Karpas-422 (cell line): Measurements from ENCODE around the gene USP12. TPM values are rescaled to one million over a fixed set of nuclear protein-coding genes. Genes with fewer than 3 reads are reported as not detected.
"Not testable (repeated sequence)": the region's sequence is repeated elsewhere in the genome, so short reads cannot be mapped to it uniquely, and the experiment has no call there.

Experiments
- DNase-seq: peaks from one replicate; pipeline ENCODE4 v3.0.0-alpha.2; 2015
- H2AFZ ChIP-seq: fragments of 200-600 bp; sonication (generic); 2 replicates; pipeline ENCODE4 v1.6.1; 2014; ENCODE audit warnings: antibody characterized with exemption, low read length, mixed read lengths
- H3K27ac ChIP-seq: fragments of 200-600 bp; sonication (generic); 2 replicates; pipeline ENCODE4 v1.5.1; 2014; ENCODE audit warnings: mild to moderate bottlenecking, low read length, moderate library complexity
- H3K27me3 ChIP-seq: fragments of 200-600 bp; sonication (generic); 2 replicates; pipeline ENCODE4 v1.6.1; 2014; ENCODE audit warnings: low read length, mixed read lengths
- H3K36me3 ChIP-seq: fragments of 200-600 bp; sonication (generic); 2 replicates; pipeline ENCODE4 v1.6.1; 2014; ENCODE audit warnings: low read length, mixed read lengths; ENCODE audit not compliant: insufficient read depth
- H3K4me1 ChIP-seq: fragments of 200-600 bp; sonication (generic); 2 replicates; pipeline ENCODE4 v1.6.1; 2014; ENCODE audit warnings: mild to moderate bottlenecking, low read length, mixed read lengths
- H3K4me2 ChIP-seq: fragments of 200-600 bp; sonication (generic); 2 replicates; pipeline ENCODE4 v1.6.1; 2014; ENCODE audit warnings: low read length, low read depth, mild to moderate bottlenecking; ENCODE audit not compliant: poor library complexity, severe bottlenecking
- H3K4me3 ChIP-seq: fragments of 200-600 bp; sonication (generic); 2 replicates; pipeline ENCODE4 v1.5.1; 2014; ENCODE audit warnings: mild to moderate bottlenecking, antibody characterized with exemption, low read length, mixed read lengths
- H3K79me2 ChIP-seq: fragments of 200-600 bp; sonication (generic); 2 replicates; pipeline ENCODE4 v1.6.1; 2014; ENCODE audit warnings: mild to moderate bottlenecking, low read length, mixed read lengths
- H3K9ac ChIP-seq: fragments of 200-600 bp; sonication (generic); 2 replicates; pipeline ENCODE4 v1.6.0; 2014; ENCODE audit warnings: low read length
- H3K9me2 ChIP-seq: fragments of 200-600 bp; sonication (generic), shearing (Covaris generic); replicated peaks from 2 replicates; pipeline ENCODE4 v1.6.0; 2014; ENCODE audit warnings: mild to moderate bottlenecking, low read length, moderate library complexity; ENCODE audit not compliant: insufficient read depth
- H3K9me3 ChIP-seq: fragments of 300-700, 200-600 bp; sonication (generic); 2 replicates; pipeline ENCODE4 v1.6.1; 2014; ENCODE audit warnings: low read length, mixed read lengths
- H4K20me1 ChIP-seq: fragments of 200-600 bp; sonication (generic); 2 replicates; pipeline ENCODE4 v1.6.1; 2014; ENCODE audit warnings: mild to moderate bottlenecking, antibody characterized with exemption, low read length, low read depth; ENCODE audit not compliant: insufficient read depth
- total RNA-seq: library from RNA; depleted of rRNA; stranded (reverse); fragments of >200 nt; shearing (Covaris generic); gene quantifications from 2 replicates; pipeline ENCODE4 v1.2.3, GENCODE V29; 2014; ENCODE audit warnings: low replicate concordance; rRNA removed

The USP12 gene, protein sequence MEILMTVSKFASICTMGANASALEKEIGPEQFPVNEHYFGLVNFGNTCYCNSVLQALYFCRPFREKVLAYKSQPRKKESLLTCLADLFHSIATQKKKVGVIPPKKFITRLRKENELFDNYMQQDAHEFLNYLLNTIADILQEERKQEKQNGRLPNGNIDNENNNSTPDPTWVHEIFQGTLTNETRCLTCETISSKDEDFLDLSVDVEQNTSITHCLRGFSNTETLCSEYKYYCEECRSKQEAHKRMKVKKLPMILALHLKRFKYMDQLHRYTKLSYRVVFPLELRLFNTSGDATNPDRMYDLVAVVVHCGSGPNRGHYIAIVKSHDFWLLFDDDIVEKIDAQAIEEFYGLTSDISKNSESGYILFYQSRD
- total RNA-seq, result 3.1 and 7.2 TPM in 2 replicates

DNA sequence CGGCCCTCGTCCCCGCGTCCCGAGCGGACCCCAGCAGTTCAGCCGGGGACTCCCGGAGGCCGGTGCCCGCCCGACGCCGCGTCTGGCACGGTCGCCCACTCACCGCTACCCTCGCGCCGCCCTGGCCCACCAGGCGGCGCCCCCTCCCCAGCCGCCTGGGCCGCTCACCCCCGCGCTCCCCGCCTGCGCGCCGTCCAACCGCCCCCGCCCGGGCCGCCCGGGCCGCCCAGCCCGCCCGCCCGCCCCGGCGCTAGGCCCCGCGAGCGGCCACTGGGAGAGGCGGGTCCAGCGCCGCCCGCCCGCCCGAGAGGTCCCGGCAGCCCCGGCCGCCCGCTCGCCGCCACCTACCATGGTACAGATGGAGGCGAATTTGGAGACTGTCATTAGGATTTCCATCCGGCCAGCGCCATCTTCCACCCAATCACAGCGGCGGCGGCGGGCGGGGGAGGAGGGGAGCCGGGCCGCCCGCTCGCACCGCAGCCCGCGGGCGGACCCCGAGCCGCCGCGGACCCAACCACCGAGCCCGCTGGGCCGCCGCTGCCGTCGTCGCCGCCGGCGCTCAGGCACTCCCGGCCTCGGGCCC, at the start of gene USP12:
Gene USP12 (minus strand): TSS at position 568 of the 583 bp plus-strand sequence. CDS start 172 bp downstream, at position 396.
- Histone ChIP-seq H3K9ac (peak within 1 kb of the TSS; percentile 72), H3K27me3 (peaks cover 5% of the 10 kb centered on the region; the same call in 1 of the 2 replicates), H3K27ac (peak within 1 kb of the TSS; percentile 53), H3K9me3 (no peaks in the 10 kb centered on the region), H3K4me2 (peak within 1 kb of the TSS; percentile 84), H3K4me3 (peak within 1 kb of the TSS; percentile 76), H3K4me1 (peaks cover 41% of the 10 kb centered on the region), H2AFZ (peak within 1 kb of the TSS; percentile 84), H4K20me1 (peaks cover 26% of the 10 kb centered on the region), H3K9me2 (no peaks in the 10 kb centered on the region), H3K79me2 (no peaks in the 10 kb centered on the region), H3K36me3 (no peaks in the 10 kb centered on the region)
- DNase-seq, result no peak

DNA sequence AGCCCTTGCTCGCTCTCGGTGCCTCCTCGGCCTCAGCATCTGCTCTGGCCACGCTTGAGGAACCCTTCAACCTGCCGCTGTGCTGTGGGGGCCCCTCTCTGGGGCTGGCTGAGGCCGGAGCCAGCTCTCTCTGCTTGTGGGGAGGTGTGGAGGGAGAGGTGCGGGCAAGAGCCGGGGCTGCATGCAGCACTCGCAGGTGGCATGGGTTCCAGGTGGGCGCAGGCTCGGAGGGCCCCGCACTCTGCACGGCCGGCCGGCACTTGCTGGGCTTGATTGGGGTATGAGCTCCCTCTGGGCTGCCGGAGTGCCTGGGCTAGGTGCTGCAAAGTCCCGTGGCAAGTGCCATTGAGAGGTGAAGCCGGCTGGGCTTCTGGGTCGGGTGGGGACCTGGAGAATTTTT, 48.0 kb upstream of the USP12 start:
- no peak overlapping the region for H3K9ac ChIP-seq
- H3K27ac ChIP-seq, result no peak overlapping the region

DNA sequence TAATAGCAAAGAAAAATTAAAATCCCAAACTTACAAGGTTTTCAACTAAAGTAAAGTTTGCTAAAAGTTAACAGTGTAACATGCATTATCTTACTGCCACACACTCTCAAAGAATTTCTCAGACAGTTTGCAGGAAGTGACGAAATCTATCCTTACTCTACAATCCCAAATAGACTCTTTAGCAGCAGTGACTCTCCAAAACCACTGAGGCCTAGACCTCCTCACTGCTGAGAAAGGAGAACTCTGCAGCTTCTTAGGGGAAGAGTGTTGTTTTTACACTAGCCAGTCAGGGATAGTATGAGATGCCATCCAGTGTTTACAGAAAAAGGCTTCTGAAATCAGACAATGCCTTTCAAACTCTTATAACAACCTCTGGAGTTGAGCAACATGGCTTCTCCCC, 47.2 kb upstream of the USP12 start:
- not testable (repeated sequence) for DNase-seq, H3K4me3 ChIP-seq, H3K4me2 ChIP-seq, H3K9me2 ChIP-seq, H2AFZ ChIP-seq, H3K36me3 ChIP-seq, H3K9ac ChIP-seq, H4K20me1 ChIP-seq, H3K9me3 ChIP-seq, H3K27ac ChIP-seq, H3K27me3 ChIP-seq, H3K79me2 ChIP-seq
- peaks cover 17% of the 10 kb centered on the region for H3K4me1 ChIP-seq

More for the DNA sequence above, 48.0 kb upstream of the USP12 start:
- Histone ChIP-seq H3K9me3 (no peaks in the 10 kb centered on the region), H3K36me3 (no peaks in the 10 kb centered on the region), H4K20me1 (no peaks in the 10 kb centered on the region), H3K79me2 (no peaks in the 10 kb centered on the region), H3K9me2 (no peaks in the 10 kb centered on the region), H3K4me3 (no peak overlapping the region), H3K4me1 (peaks cover 20% of the 10 kb centered on the region), H2AFZ (no peak overlapping the region), H3K4me2 (no peak overlapping the region), H3K27me3 (no peaks in the 10 kb centered on the region; the same call in 1 of the 2 replicates)
- DNase-seq, result no peak

DNA sequence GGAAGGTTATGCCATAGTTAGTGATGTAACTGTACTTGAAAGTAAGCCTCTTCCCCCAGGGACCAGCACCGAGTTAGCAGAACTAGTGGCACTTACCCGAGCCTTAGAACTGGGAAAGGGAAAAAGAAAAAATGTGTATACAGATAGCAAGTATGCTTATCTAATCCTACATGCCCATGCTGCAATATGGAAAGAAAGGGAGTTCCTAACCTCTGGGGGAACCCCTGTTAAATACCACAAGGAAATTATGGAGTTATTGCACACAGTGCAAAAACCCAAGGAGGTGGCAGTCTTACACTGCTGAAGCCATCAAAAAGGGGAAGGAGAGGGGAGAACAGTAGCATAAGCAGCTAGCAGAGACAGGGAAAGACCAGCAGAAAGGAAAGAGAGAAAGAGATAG, 46.2 kb upstream of the USP12 start:
- DNase-seq, H3K27me3 ChIP-seq, H2AFZ ChIP-seq, H3K27ac ChIP-seq, H4K20me1 ChIP-seq, H3K9ac ChIP-seq, H3K9me2 ChIP-seq, H3K4me3 ChIP-seq, H3K36me3 ChIP-seq, H3K9me3 ChIP-seq, H3K79me2 ChIP-seq, H3K4me2 ChIP-seq: not testable (repeated sequence)
- H3K4me1 ChIP-seq, result peaks cover 15% of the 10 kb centered on the region

DNA sequence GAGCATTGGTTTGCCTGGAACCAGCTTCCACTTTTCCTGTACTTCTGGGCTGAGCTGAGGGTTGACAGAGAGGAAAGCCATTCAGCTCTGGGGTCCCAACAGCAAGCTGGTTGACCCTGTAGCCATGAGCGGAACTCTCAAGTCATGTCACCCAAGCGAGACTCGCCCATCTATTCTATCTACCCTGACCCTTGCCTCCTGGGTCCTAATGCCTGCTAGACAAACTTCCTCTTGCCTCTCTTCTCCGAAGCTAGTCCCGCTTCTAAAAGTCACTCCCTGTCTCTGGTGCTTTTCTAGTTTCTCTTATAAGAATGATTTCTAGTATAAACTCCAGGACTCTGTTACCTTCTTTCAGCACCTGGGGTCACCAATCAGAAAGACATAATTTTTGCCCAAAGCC, 41.8 kb upstream of the USP12 start:
- not testable (repeated sequence) for H2AFZ ChIP-seq, H3K4me3 ChIP-seq, H3K79me2 ChIP-seq, H3K4me1 ChIP-seq, DNase-seq, H3K27ac ChIP-seq, H3K9me2 ChIP-seq, H3K9me3 ChIP-seq, H3K4me2 ChIP-seq, H3K36me3 ChIP-seq, H3K9ac ChIP-seq, H3K27me3 ChIP-seq, H4K20me1 ChIP-seq

DNA sequence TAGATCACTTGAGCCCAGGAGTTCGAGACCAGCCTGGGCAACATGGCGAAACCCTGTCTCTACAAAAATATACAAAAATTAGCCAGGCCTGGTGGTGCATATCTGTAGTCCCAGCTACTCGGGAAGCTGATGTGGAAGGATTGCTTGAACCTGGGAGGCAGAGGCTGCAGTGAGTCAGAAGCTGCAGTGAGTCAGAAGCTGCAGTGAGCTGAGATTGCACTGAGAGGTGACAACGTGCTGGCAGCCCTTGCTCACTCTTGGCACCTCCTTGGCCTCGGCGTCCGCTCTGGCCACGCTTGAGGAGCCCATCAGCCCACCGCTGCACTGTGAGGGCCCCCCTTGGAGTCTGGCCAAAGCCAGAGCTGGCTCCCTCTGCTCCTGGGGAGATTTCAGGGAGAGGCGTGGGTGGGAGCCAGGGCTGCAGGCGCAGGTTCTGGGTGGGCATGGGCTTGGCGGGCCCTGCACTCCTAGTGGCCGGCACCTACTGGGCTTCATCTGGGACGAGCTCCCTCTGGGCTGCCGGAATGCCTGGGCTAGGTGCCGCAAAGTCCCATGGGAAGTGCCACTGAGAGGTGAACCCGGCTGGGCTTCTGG, 40.3 kb upstream of the USP12 start:
- H2AFZ ChIP-seq, result no peak overlapping the region
- no peak overlapping the region for H3K9ac ChIP-seq
- H3K4me2 ChIP-seq, result no peak overlapping the region
- no peak for DNase-seq
- H3K36me3 ChIP-seq, result no peaks in the 10 kb centered on the region
- H3K4me1 ChIP-seq, result no peaks in the 10 kb centered on the region
- H3K9me2 ChIP-seq, result no peaks in the 10 kb centered on the region
- H3K9me3 ChIP-seq, result no peaks in the 10 kb centered on the region
- no peaks in the 10 kb centered on the region for H3K79me2 ChIP-seq
- no peak overlapping the region for H3K4me3 ChIP-seq
- H3K27ac ChIP-seq, result no peak overlapping the region
- H3K27me3 ChIP-seq, result no peaks in the 10 kb centered on the region
- H4K20me1 ChIP-seq, result no peaks in the 10 kb centered on the region

DNA sequence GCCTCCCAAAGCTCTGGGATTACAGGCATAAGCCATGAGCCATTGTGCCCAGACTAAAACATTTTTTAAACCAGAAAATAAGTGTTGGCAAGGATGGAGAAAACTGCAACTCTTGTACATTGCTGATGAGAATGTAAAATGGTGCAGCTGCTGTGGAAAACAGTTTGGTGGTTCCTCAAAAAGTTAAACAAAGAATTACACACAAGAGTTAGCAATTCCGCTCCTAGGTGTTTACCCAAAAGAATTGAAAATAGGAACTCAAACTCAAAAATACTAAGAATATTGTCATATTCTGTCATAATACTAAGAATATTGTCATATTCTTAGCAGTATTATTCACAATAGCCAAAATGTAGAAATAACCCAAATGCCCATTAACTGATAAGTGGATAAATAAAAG, 39.7 kb upstream of the USP12 start:
- Histone ChIP-seq H3K9ac (no peak overlapping the region), H3K9me3 (no peaks in the 10 kb centered on the region), H2AFZ (no peak overlapping the region), H3K27ac (no peak overlapping the region), H3K4me2 (no peak overlapping the region), H3K27me3 (no peaks in the 10 kb centered on the region), H3K9me2 (no peaks in the 10 kb centered on the region), H3K4me1 (no peaks in the 10 kb centered on the region), H3K4me3 (no peak overlapping the region), H3K36me3 (no peaks in the 10 kb centered on the region), H4K20me1 (no peaks in the 10 kb centered on the region), H3K79me2 (no peaks in the 10 kb centered on the region)
- DNase-seq, result no peak

DNA sequence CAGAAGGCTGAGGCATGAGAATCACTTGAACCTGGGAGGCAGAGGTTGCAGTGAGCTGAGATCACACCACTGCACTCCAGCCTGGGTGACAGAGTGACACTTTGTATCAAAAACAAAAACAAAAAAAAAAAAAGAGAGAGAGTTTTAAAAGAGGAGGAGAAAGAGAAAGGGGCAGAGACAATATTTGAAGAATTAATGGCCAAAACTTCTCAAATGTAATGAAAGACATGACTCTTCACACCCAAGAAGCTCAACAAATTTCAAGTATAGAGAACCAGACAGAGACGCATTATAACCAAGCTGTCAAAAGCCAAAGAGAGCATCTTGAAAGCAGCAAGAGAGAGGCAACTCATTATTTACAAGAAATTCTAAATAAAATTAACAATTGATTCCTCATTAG, 36.9 kb upstream of the USP12 start:
- H3K9ac ChIP-seq, result no peak overlapping the region
- no peaks in the 10 kb centered on the region for H3K4me1 ChIP-seq
- no peak overlapping the region for H3K4me3 ChIP-seq
- H3K36me3 ChIP-seq, result no peaks in the 10 kb centered on the region
- H3K27me3 ChIP-seq, result no peaks in the 10 kb centered on the region
- DNase-seq, result no peak
- H3K9me3 ChIP-seq, result no peaks in the 10 kb centered on the region
- no peak overlapping the region for H3K27ac ChIP-seq
- no peak overlapping the region for H2AFZ ChIP-seq
- H3K9me2 ChIP-seq, result no peaks in the 10 kb centered on the region
- no peaks in the 10 kb centered on the region for H3K79me2 ChIP-seq
- H3K4me2 ChIP-seq, result no peak overlapping the region
- no peaks in the 10 kb centered on the region for H4K20me1 ChIP-seq
